Naive thymus-derived CD4-positive, alpha-beta T cell (primary cell): Measurements from ENCODE around the gene FILIP1. TPM values are rescaled to one million over a fixed set of nuclear protein-coding genes. Genes with fewer than 3 reads are reported as not detected.
A peak's percentile ranks its signal among the peaks of the same experiment; 100 is the strongest.

Experiments used
- ATAC-seq: fragments of 150-1000 bp; cut with Tn5 transposase; 2 replicates; pipeline ENCODE4 v1.10.0; 2021; ENCODE audit warnings: mild to moderate bottlenecking, moderate library complexity
- CTCF ChIA-PET: fragments of 350-600 bp; sonication (Branson Sonifier 250); formaldehyde crosslinking; loops from one replicate; lab custom pipeline; 2021; ENCODE audit warnings: antibody characterized with exemption; lab: Charles Lee
- POLR2A ChIA-PET: fragments of 350-600 bp; sonication (Branson Sonifier 250); formaldehyde crosslinking; loops from one replicate; lab custom pipeline; 2021; ENCODE audit warnings: antibody characterized with exemption, inconsistent platforms; lab: Charles Lee
- DNase-seq, 9 donors: peaks; one replicate each; pipeline versions ENCODE4 v3.0.0 to v3.0.0-alpha.2; 2020 to 2022; ENCODE audit warnings: mixed read lengths in 1 of 9
- H3K27ac ChIP-seq: one replicate; pipeline ENCODE4 v1.7.0; 2013; ENCODE audit warnings: mild to moderate bottlenecking, low read depth, low read length, moderate library complexity
- H3K27me3 ChIP-seq, 2 donors: one replicate each; pipeline ENCODE4 v1.7.0; 2013; ENCODE audit warnings: low read length in 2 of 2, mild to moderate bottlenecking in 2 of 2, moderate library complexity in 2 of 2; ENCODE audit not compliant: control insufficient read depth in 2 of 2, insufficient read depth in 2 of 2
- H3K36me3 ChIP-seq, 3 experiments: 1 replicate in 2 of 3; 2 replicates in 1 of 3; pipeline ENCODE4 v1.7.0; 2013; ENCODE audit warnings: low read length in 3 of 3, mild to moderate bottlenecking in 3 of 3, moderate library complexity in 1 of 3; ENCODE audit not compliant: insufficient read depth in 3 of 3, control insufficient read depth in 2 of 3
- H3K4me1 ChIP-seq, 2 donors: one replicate each; pipeline ENCODE4 v1.7.0; 2013; ENCODE audit warnings: low read length in 2 of 2, mild to moderate bottlenecking in 2 of 2, moderate library complexity in 1 of 2; ENCODE audit not compliant: control insufficient read depth in 2 of 2, insufficient read depth in 2 of 2
- H3K4me3 ChIP-seq: 2 replicates; pipeline ENCODE4 v1.7.0; 2013; ENCODE audit warnings: mild to moderate bottlenecking, low read length
- H3K9me3 ChIP-seq, 3 experiments: 1 replicate in 2 of 3; 2 replicates in 1 of 3; pipeline ENCODE4 v1.7.0; 2013; ENCODE audit warnings: low read length in 3 of 3; ENCODE audit not compliant: control insufficient read depth in 2 of 3
- H3K27ac Mint-ChIP-seq, 9 donors: one replicate each; pipeline ENCODE4 v1.8.0; 2020 to 2022; ENCODE audit warnings: mixed read lengths in 9 of 9, mild to moderate bottlenecking in 8 of 9, moderate library complexity in 5 of 9, inconsistent platforms in 2 of 9
- H3K27me3 Mint-ChIP-seq, 5 donors: one replicate each; pipeline ENCODE4 v1.8.0; 2021 to 2022; ENCODE audit warnings: mixed read lengths in 5 of 5, mild to moderate bottlenecking in 1 of 5
- H3K36me3 Mint-ChIP-seq, 5 donors: one replicate each; pipeline ENCODE4 v1.8.0; 2020 to 2022; ENCODE audit warnings: mixed read lengths in 5 of 5, mild to moderate bottlenecking in 3 of 5, inconsistent platforms in 1 of 5
- H3K4me1 Mint-ChIP-seq, 7 donors: one replicate each; pipeline ENCODE4 v1.8.0; 2020 to 2022; ENCODE audit warnings: mixed read lengths in 7 of 7, mild to moderate bottlenecking in 3 of 7, inconsistent platforms in 1 of 7
- H3K4me3 Mint-ChIP-seq, 10 donors: one replicate each; pipeline ENCODE4 v1.8.0; 2020 to 2022; ENCODE audit warnings: mild to moderate bottlenecking in 10 of 10, mixed read lengths in 10 of 10, moderate library complexity in 6 of 10, inconsistent platforms in 2 of 10
- H3K9me3 Mint-ChIP-seq, 11 donors: one replicate each; pipeline ENCODE4 v1.8.0; 2020 to 2022; ENCODE audit warnings: mixed read lengths in 11 of 11, mild to moderate bottlenecking in 4 of 11, inconsistent platforms in 1 of 11, moderate library complexity in 1 of 11
- intact Hi-C, 2 donors: fragments of 100-400 bp; cut with micrococcal nuclease; formaldehyde crosslinking; loops; one replicate each; pipeline ENCODE4 v1.15.1; 2023
- polyA plus RNA-seq, 2 donors: library from polyadenylated mRNA; unstranded; fragments of 300-500 nt; fragmentation: Illumina TruSeq; gene quantifications; one replicate each; pipeline ENCODE4 v1.2.3, GENCODE V29; 2021
- total RNA-seq, 6 experiments: library from RNA in 5 of 6; stranded (reverse) in 5 of 6; gene quantifications; 1 replicate in 5 of 6; 2 replicates in 1 of 6; pipeline ENCODE4 v1.2.3 and lab custom pipeline; 2021 to 2026

Gene FILIP1
- total and polyA plus RNA-seq, 7 experiments from 2014 or later, result 0.08 to 0.15 (median 0.12) TPM; not detected in 4

DNA sequence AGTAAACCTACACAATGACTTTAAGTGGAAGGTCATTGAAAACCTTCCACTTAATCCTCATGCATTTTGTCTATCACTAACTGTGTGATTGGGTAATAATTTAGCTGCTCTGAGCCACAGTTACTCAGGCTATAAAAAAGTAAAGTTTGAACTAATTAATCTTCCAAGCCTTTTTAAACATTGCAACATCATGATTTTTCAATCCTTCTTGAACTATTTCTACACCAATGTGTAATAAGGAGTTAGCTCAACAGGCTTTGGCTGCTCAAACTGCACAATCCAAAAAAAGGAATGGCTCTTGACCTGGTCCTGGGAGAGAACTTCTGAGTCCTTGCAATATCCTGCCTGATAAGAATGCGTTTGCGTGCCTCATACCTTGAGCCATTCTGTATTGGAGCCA lies 34.8 kb upstream of the FILIP1 start:
- Mint-ChIP-seq H3K9me3 (peaks cover 0 to 7% (median 0%) of the 10 kb centered on the region in 11 donors), H3K4me3 (no peak overlapping the region), H3K27ac (no peak overlapping the region), H3K4me1 (no peaks in the 10 kb centered on the region), H3K27me3 (peaks cover 27 to 52% (median 35%) of the 10 kb centered on the region in 5 donors), H3K36me3 (peaks cover 0 to 6% (median 0%) of the 10 kb centered on the region in 5 donors)
- ATAC-seq, result no peak
- Histone ChIP-seq H3K36me3 (no peaks in the 10 kb centered on the region), H3K27me3 (peaks cover 0 to 3% of the 10 kb centered on the region in 2 donors), H3K4me1 (no peaks in the 10 kb centered on the region), H3K27ac (no peak overlapping the region), H3K4me3 (no peak overlapping the region), H3K9me3 (no peaks in the 10 kb centered on the region)
- intact Hi-C loops, result loop anchor here in 1 of 2 donors (5.0 kb wide), 2 partner anchors 74 to 1436 kb away; partner anchors contain the start of gene SENP6
- ChIA-PET POLR2A (no interaction called here), CTCF (interaction anchor here (0.8 to 1.6 kb wide), 2 partner anchors 9 to 249 kb away, joined by 3 to 4 read pairs; no protein-coding TSS in a partner anchor)
- DNase-seq, result no peak

DNA sequence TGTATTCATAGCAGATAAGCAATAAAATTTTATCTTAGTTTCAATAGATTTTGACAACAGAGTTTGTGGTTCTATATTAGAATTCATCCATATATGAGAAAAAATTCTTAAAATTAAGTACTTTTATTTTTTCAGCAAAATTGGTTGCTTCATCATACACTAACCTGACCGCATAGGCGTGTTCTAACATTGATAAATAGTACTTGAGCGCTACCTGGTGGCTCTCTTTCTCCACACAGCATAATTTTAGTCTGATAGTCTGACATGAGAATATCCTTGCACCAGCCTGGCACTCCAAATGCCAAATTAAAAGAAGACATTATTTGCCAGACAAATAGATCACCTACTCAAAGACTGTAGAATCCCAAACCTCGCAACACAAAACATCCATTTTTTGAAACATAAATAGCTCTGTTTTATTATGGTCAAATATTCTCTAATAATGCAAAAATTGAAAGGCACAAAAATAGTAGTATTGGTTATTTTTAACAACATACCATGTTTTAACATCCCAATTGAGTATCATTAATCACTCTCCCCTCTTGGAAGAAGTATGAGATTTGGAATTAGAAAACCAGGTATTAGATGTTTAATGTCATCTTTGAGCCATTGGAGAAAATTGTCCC lies 33.0 kb upstream of the FILIP1 start:
- Mint-ChIP-seq H3K4me1 (no peaks in the 10 kb centered on the region), H3K27ac (no peak overlapping the region), H3K27me3 (peaks cover 15 to 44% (median 27%) of the 10 kb centered on the region in 5 donors), H3K4me3 (no peak overlapping the region), H3K9me3 (no peaks in the 10 kb centered on the region), H3K36me3 (no peaks in the 10 kb centered on the region)
- Histone ChIP-seq H3K9me3 (no peaks in the 10 kb centered on the region), H3K27ac (no peak overlapping the region), H3K36me3 (no peaks in the 10 kb centered on the region), H3K4me1 (no peaks in the 10 kb centered on the region), H3K27me3 (peaks cover 0 to 3% of the 10 kb centered on the region in 2 donors), H3K4me3 (no peak overlapping the region)
- ATAC-seq (peak; percentile 91), DNase-seq (peak in 8 of 9 donors; percentile 30 to 65 (median 57))
- POLR2A ChIA-PET, result no interaction called here
- CTCF ChIA-PET, result interaction anchor here (0.7 to 1.0 kb wide), 3 partner anchors 13 to 759 kb away, joined by 3 to 5 read pairs (median 4); no protein-coding TSS in a partner anchor
- intact Hi-C loops, result loop anchor here (1.0 to 5.0 kb wide), 9 partner anchors 76 to 1787 kb away; partner anchors contain the start of genes COX7A2 (in 1 of the 2) and SENP6 (in 1 of the 2)

DNA sequence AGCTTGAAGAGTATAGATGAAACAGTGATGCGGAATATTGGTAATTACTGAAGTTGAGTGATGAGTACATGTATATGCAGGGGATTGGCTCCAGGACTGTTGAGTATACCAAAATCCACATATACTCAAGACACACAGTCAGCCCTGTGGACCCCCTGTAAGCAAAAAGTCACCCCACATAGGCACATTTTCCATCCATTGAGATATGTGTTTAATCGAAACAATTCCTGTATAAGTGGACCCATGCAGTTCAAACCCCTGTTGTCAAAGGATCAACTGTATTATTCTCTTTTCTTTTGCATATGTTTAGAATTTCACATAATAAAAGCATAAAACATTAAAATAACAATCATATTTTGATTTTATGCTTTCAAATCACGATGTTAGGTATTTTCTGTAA lies 32.1 kb upstream of the FILIP1 start:
- Histone ChIP-seq H3K27ac (no peak overlapping the region), H3K36me3 (no peaks in the 10 kb centered on the region), H3K4me1 (no peaks in the 10 kb centered on the region), H3K27me3 (peaks cover 0 to 3% of the 10 kb centered on the region in 2 donors), H3K9me3 (no peaks in the 10 kb centered on the region), H3K4me3 (no peak overlapping the region)
- intact Hi-C loops, result loop anchor here (1.0 to 5.0 kb wide), 9 partner anchors 77 to 1786 kb away; partner anchors contain the start of genes COX7A2 (in 1 of the 2) and SENP6 (in 1 of the 2)
- no peak overlapping the region for H3K4me3 Mint-ChIP-seq
- no peak overlapping the region for H3K27ac Mint-ChIP-seq
- no peak for ATAC-seq
- no peaks in the 10 kb centered on the region for H3K9me3 Mint-ChIP-seq
- H3K27me3 Mint-ChIP-seq, result peaks cover 10 to 36% (median 23%) of the 10 kb centered on the region in 5 donors
- no peak for DNase-seq
- POLR2A ChIA-PET, result no interaction called here
- no peaks in the 10 kb centered on the region for H3K36me3 Mint-ChIP-seq
- no peaks in the 10 kb centered on the region for H3K4me1 Mint-ChIP-seq
- CTCF ChIA-PET, result interaction anchor here (1.0 kb wide), 2 partner anchors 19 to 259 kb away, joined by 3 read pairs; no protein-coding TSS in a partner anchor

DNA sequence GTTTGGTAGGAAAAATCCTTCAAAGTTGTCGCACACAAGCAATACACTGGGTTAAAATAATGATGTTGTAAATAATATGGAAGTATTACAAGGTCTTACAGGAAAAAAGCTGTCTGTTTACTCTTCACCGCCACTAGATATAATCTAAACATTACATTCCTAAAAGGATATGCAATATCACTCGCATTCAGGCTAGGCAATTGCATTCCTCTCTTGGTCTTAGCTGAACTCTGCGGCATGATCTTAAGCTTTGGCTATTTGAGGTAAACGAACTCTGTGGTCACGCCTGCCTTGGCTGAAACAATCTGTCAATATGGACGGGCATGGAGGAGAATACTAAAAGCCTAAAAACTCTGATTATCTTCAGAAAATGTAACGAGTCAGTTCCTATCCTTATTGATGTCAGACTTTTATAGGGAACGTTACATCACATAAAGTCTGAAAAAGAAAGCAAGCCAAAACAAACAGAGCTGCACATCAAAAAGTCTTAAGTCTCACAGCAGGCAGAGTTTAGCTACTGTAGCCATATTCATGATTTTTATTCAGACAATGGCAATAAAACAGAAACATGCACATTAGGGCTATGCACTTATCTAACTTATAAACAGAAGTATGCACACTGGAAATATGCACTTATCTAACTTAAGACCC lies 30.8 kb upstream of the FILIP1 start:
- H3K9me3 Mint-ChIP-seq, result no peaks in the 10 kb centered on the region
- H3K9me3 ChIP-seq, result no peaks in the 10 kb centered on the region

DNA sequence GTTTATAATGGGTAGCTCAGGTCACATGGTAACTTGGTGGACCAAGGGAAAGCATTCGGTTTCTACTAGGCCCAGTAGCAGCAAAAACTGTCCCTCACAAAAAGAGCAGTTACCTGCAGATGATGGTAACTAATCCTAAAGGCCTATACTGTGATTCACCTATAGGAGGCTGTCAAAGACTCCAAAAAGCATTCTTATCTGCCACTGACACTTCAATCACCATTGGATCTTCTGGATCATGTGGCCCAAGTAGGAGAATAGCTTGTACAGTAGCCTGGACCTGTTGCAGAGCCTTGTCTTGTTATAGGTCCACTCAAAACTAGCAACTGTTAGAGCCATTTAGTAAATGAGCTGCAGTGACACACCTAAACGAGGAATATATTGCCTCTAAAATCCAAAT lies 23.2 kb upstream of the FILIP1 start:
- H3K4me3 ChIP-seq, result no peak overlapping the region
- ChIA-PET CTCF (no interaction called here), POLR2A (no interaction called here)
- DNase-seq (no peak), ATAC-seq (no peak)
- H3K4me1 Mint-ChIP-seq, result no peaks in the 10 kb centered on the region
- no peak overlapping the region for H3K4me3 Mint-ChIP-seq
- H3K9me3 ChIP-seq, result no peaks in the 10 kb centered on the region
- H3K27ac Mint-ChIP-seq, result no peak overlapping the region
- no peaks in the 10 kb centered on the region for H3K36me3 ChIP-seq
- H3K9me3 Mint-ChIP-seq, result peaks cover 0 to 3% (median 0%) of the 10 kb centered on the region in 11 donors
- H3K36me3 Mint-ChIP-seq, result no peaks in the 10 kb centered on the region
- H3K27ac ChIP-seq, result no peak overlapping the region
- H3K4me1 ChIP-seq, result no peaks in the 10 kb centered on the region
- intact Hi-C loops, result no loop called here
- H3K27me3 ChIP-seq, result no peaks in the 10 kb centered on the region
- H3K27me3 Mint-ChIP-seq, result no peaks in the 10 kb centered on the region

More for the DNA sequence above, 30.8 kb upstream of the FILIP1 start:
- Mint-ChIP-seq H3K27me3 (peaks cover 7 to 29% (median 23%) of the 10 kb centered on the region in 5 donors), H3K4me3 (no peak overlapping the region), H3K4me1 (no peaks in the 10 kb centered on the region), H3K36me3 (no peaks in the 10 kb centered on the region), H3K27ac (no peak overlapping the region)
- POLR2A ChIA-PET, result no interaction called here
- Histone ChIP-seq H3K4me1 (no peaks in the 10 kb centered on the region), H3K4me3 (no peak overlapping the region), H3K36me3 (no peaks in the 10 kb centered on the region), H3K27me3 (peaks cover 0 to 3% of the 10 kb centered on the region in 2 donors), H3K27ac (no peak overlapping the region)
- ATAC-seq, result no peak
- CTCF ChIA-PET, result interaction anchor here (1.0 kb wide), 2 partner anchors 18 to 258 kb away, joined by 3 read pairs; no protein-coding TSS in a partner anchor
- DNase-seq, result no peak
- intact Hi-C loops, result no loop called here

DNA sequence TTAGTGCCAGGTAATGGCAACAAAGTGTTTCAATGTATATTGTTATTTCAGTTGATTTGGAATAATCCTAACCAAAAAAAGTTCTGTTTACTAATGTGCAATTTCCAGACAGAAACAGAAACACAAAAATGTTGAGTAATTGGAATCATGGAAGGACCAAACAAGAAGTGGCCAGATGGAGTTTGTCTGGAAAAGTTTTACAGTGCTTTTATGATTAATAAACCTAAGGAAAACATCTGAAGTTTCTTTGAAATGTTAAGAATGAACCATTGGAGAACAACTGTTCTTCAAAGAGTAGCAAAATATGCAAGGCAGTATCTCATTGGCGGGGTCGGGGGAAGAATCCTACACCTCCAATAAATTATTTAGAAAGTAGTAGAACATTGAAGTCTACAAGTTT lies 19.0 kb upstream of the FILIP1 start:
- ChIA-PET POLR2A (no interaction called here), CTCF (no interaction called here)
- Mint-ChIP-seq H3K36me3 (no peaks in the 10 kb centered on the region), H3K27ac (no peak overlapping the region), H3K4me3 (no peak overlapping the region), H3K4me1 (no peaks in the 10 kb centered on the region), H3K9me3 (peaks cover 0 to 4% (median 0%) of the 10 kb centered on the region in 11 donors), H3K27me3 (peaks cover 0 to 3% (median 0%) of the 10 kb centered on the region in 5 donors)
- H3K27ac ChIP-seq, result no peak overlapping the region
- intact Hi-C loops, result no loop called here
- ATAC-seq (no peak), DNase-seq (no peak)
- no peaks in the 10 kb centered on the region for H3K27me3 ChIP-seq
- no peaks in the 10 kb centered on the region for H3K4me1 ChIP-seq
- H3K36me3 ChIP-seq, result no peaks in the 10 kb centered on the region
- no peaks in the 10 kb centered on the region for H3K9me3 ChIP-seq
- H3K4me3 ChIP-seq, result no peak overlapping the region
